ENCODE data around the gene HMG20B.
A peak's percentile ranks its signal among the peaks of the same experiment; 100 is the strongest.

Gene HMG20B

DNA sequence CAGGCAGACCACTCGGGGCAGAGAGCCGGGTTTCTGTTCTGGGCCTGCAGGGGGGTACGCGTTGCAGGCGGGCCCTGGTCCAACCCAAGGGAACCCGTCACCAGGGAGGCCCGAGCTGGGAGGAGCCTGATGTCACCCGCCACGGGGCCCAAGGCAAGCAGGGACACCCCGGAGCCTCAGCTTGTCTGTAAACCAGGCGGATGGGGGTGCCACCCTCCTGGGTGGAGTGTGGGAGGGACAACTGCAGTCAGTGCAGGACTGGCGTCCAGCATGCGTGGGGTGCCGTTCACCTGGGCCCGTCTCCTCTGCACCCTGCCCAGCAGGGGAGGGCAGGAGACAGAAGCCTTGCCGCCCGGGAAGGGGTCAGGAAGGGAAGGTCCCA lies 46.9 kb downstream of the HMG20B start:
- DNase-seq (ENCODE audit: low spot score) (peak; percentile 68), ATAC-seq (ENCODE audit: low read depth) (no peak)
- 0 out of 2 replicates have a peak, but pooled peaks cover 4% of the 10 kb centered on the region for H3K36me3 ChIP-seq (ENCODE audit: low read depth)
- no peak overlapping the region for H3K27ac ChIP-seq (ENCODE audit: poor library complexity, severe bottlenecking)
- no peak overlapping the region for H3K4me3 ChIP-seq (ENCODE audit: severe bottlenecking)
- TF ChIP-seq, protein P1, sequence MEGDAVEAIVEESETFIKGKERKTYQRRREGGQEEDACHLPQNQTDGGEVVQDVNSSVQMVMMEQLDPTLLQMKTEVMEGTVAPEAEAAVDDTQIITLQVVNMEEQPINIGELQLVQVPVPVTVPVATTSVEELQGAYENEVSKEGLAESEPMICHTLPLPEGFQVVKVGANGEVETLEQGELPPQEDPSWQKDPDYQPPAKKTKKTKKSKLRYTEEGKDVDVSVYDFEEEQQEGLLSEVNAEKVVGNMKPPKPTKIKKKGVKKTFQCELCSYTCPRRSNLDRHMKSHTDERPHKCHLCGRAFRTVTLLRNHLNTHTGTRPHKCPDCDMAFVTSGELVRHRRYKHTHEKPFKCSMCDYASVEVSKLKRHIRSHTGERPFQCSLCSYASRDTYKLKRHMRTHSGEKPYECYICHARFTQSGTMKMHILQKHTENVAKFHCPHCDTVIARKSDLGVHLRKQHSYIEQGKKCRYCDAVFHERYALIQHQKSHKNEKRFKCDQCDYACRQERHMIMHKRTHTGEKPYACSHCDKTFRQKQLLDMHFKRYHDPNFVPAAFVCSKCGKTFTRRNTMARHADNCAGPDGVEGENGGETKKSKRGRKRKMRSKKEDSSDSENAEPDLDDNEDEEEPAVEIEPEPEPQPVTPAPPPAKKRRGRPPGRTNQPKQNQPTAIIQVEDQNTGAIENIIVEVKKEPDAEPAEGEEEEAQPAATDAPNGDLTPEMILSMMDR (IDR thresholded peaks at IDR 0.05; ENCODE audit: poor library complexity, severe bottlenecking), result no peak
- H3K27me3 ChIP-seq (ENCODE audit: insufficient read depth, poor library complexity, severe bottlenecking), result no peaks in the 10 kb centered on the region
- H3K4me1 ChIP-seq (ENCODE audit: insufficient read depth, poor library complexity, severe bottlenecking), result no peaks in the 10 kb centered on the region
- H3K9me3 ChIP-seq (ENCODE audit: severe bottlenecking), result no peaks in the 10 kb centered on the region

DNA sequence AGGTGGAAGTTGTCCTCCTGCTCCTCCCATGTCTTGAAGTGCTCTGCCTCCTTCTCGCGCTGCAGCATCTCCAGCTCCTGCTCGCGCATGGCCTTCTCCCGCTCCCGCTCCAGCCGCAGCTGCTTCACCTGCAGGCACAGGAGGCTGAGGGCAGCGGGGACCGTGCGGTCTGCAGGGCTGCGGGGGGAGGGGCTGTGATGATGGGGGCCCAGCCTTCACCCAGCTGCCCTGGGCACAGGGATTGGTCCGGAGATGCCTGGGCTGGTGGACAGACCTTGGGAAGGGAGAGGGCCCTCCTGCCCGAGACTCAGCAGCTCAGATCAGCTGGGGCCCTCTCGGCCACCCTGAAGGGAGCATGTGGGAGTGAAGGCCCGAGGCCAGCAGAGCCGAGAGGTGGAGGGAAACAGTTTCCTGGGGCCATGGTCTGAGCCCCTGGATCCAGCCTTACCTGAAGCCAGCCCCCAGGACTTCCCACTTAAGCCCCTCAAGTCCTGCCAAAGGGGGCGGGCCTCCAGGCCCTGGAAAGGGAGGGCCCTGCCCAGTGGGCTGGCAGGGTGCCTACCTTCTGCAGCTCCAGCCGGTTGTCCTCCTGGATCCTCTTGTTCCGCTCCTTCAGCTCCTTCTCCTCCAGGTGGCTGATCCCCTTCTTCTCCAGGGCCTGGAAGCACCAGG lies 47.5 kb downstream of the HMG20B start:
- Histone ChIP-seq H3K4me3 (ENCODE audit: severe bottlenecking) (no peak overlapping the region), H3K27ac (ENCODE audit: poor library complexity, severe bottlenecking) (no peak overlapping the region), H3K36me3 (ENCODE audit: low read depth) (0 out of 2 replicates have a peak, but pooled peaks cover 4% of the 10 kb centered on the region), H3K9me3 (ENCODE audit: severe bottlenecking) (no peaks in the 10 kb centered on the region), H3K27me3 (ENCODE audit: insufficient read depth, poor library complexity, severe bottlenecking) (no peaks in the 10 kb centered on the region), H3K4me1 (ENCODE audit: insufficient read depth, poor library complexity, severe bottlenecking) (peaks cover 5% of the 10 kb centered on the region)
- ATAC-seq (ENCODE audit: low read depth) (no peak; the same call in 2 of the 3 replicates), DNase-seq (ENCODE audit: low spot score) (no peak)
- TF ChIP-seq, protein P1 (IDR thresholded peaks at IDR 0.05; ENCODE audit: poor library complexity, severe bottlenecking), result no peak

DNA sequence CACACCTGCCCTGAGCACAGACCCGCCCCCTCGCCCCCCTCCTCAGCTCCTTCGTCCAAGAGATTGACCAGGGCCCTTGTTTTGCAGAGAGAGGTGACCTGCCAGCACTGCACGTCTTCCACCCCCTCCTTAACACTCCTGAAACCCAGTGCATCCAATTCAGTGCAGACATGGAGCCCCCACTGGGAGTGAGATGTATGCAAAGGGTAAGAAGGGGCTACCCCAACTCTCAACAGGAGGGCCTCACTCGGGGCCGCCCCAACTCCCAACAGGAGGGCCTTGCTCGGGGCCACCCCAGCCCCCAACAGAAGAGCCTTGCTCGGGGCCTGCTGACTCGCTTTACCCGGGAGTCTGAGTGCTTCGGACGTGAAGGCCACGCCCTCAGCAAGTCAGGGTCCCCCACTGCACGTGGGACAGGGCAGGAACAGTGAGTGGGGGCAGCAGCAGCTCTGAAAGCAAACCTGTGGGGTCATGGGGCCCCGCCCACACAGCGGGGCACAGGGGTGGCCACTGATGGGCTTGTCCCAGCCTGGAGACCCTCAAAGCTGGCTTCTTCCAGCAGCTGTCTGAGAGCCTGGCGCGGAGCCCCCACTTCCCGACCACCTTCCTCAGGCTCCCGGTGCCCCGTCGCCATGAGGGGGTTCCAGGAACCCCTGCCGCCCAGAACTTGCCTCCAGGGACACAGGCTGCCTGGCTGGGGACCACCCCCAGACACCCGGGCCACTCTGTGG lies 48.2 kb downstream of the HMG20B start:
- TF ChIP-seq, protein P1 (IDR thresholded peaks at IDR 0.05; ENCODE audit: poor library complexity, severe bottlenecking), result no peak
- DNase-seq (ENCODE audit: low spot score) (no peak), ATAC-seq (ENCODE audit: low read depth) (no peak)
- H3K27me3 ChIP-seq (ENCODE audit: insufficient read depth, poor library complexity, severe bottlenecking), result no peaks in the 10 kb centered on the region
- H3K4me3 ChIP-seq (ENCODE audit: severe bottlenecking), result no peak overlapping the region
- peaks cover 5% of the 10 kb centered on the region for H3K4me1 ChIP-seq (ENCODE audit: insufficient read depth, poor library complexity, severe bottlenecking)
- 0 out of 2 replicates have a peak, but pooled peaks cover 4% of the 10 kb centered on the region for H3K36me3 ChIP-seq (ENCODE audit: low read depth)
- no peaks in the 10 kb centered on the region for H3K9me3 ChIP-seq (ENCODE audit: severe bottlenecking)
- no peak overlapping the region for H3K27ac ChIP-seq (ENCODE audit: poor library complexity, severe bottlenecking)

- H3K4me1 ChIP-seq (ENCODE audit: insufficient read depth, poor library complexity, severe bottlenecking), result peaks cover 5% of the 10 kb centered on the region
- H3K4me3 ChIP-seq (ENCODE audit: severe bottlenecking), result no peak overlapping the region
- TF ChIP-seq, protein P1 (IDR thresholded peaks at IDR 0.05; ENCODE audit: poor library complexity, severe bottlenecking), result no peak
- no peaks in the 10 kb centered on the region for H3K27me3 ChIP-seq (ENCODE audit: insufficient read depth, poor library complexity, severe bottlenecking)
- DNase-seq (ENCODE audit: low spot score) (no peak), ATAC-seq (ENCODE audit: low read depth) (no peak)
- H3K27ac ChIP-seq (ENCODE audit: poor library complexity, severe bottlenecking), result no peak overlapping the region
- H3K36me3 ChIP-seq (ENCODE audit: low read depth), result 0 out of 2 replicates have a peak, but pooled peaks cover 4% of the 10 kb centered on the region
- H3K9me3 ChIP-seq (ENCODE audit: severe bottlenecking), result no peaks in the 10 kb centered on the region
Observed at GRCh38 chr19:3621689-3622088, 48.9 kb downstream of the HMG20B start.
